GM10266 (cell line): ENCODE data around the gene C1orf159.

Experiments
- DNase-seq: peaks from one replicate; pipeline ENCODE4 v3.0.0; 2012; ENCODE audit errors: extremely low spot score
- CTCF ChIP-seq: IDR thresholded peaks from 2 replicates; pipeline ENCODE4 v1.5.1; 2012; ENCODE audit warnings: mild to moderate bottlenecking, low read depth; ENCODE audit not compliant: control insufficient read depth, insufficient read depth; ENCODE audit errors: missing control alignments

The C1orf159 gene

GRCh38 chr1:1161683-1162079 is 45.8 kb upstream of the C1orf159 start:
- no peak for TF ChIP-seq CTCF
- DNase-seq = no peak

GRCh38 chr1:1161078-1161682 is 45.3 kb upstream of the C1orf159 start:
- TF ChIP-seq CTCF = no peak

GRCh38 chr1:1160281-1160930 is 44.5 kb upstream of the C1orf159 start:
- no peak for DNase-seq
- TF ChIP-seq CTCF = no peak

More at GRCh38 chr1:1161078-1161682, 45.3 kb upstream of the C1orf159 start:
- DNase-seq = no peak

- no peak for TF ChIP-seq CTCF
- peak; percentile 87 for DNase-seq
Observed at GRCh38 chr1:1157914-1158710, 42.2 kb upstream of the C1orf159 start.

GRCh38 chr1:1157426-1157913 is 41.6 kb upstream of the C1orf159 start:
- TF ChIP-seq CTCF = no peak
- DNase-seq = peak; percentile 97

GRCh38 chr1:1157033-1157365 is 41.1 kb upstream of the C1orf159 start:
- DNase-seq = no peak
- no peak for TF ChIP-seq CTCF
